Kidney (tissue), 14 donors: Measurements from ENCODE around the gene NCOA1. TPM values are rescaled to one million over a fixed set of nuclear protein-coding genes. Genes with fewer than 3 reads are reported as not detected.

Source experiments
- DNase-seq, 5 donors: peaks; one replicate each; pipeline ENCODE4 v3.0.0-alpha.2; 2013 to 2020
- FAIRE-seq: peaks from 2 replicates; lab custom pipeline; 2012; peaks lifted over from hg19 to GRCh38; lab: Jason Lieb, UNC
- H3K27ac ChIP-seq, 2 donors: one replicate each; pipeline ENCODE4 v1.7.0; 2013; ENCODE audit warnings: low read depth in 2 of 2, low read length in 2 of 2, inconsistent platforms in 1 of 2
- H3K27me3 ChIP-seq: one replicate; pipeline ENCODE4 v1.7.1; 2013; ENCODE audit warnings: low read length, inconsistent platforms; ENCODE audit not compliant: control insufficient read depth, insufficient read depth
- H3K36me3 ChIP-seq, 3 donors: one replicate each; pipeline versions ENCODE4 v1.7.0 to v1.7.1; 2013; ENCODE audit warnings: low read length in 3 of 3, control low read depth in 1 of 3, inconsistent platforms in 1 of 3; ENCODE audit not compliant: insufficient read depth in 3 of 3, control insufficient read depth in 2 of 3
- H3K4me1 ChIP-seq, 3 donors: one replicate each; pipeline versions ENCODE4 v1.7.0 to v1.7.1; 2013; ENCODE audit warnings: low read length in 3 of 3, inconsistent platforms in 1 of 3, low read depth in 1 of 3; ENCODE audit not compliant: control insufficient read depth in 2 of 3, insufficient read depth in 2 of 3
- H3K4me3 ChIP-seq, 3 donors: one replicate each; pipeline versions ENCODE4 v1.7.0 to v1.8.1; 2013; ENCODE audit warnings: low read length in 3 of 3, control low read depth in 1 of 3, inconsistent platforms in 1 of 3
- H3K9ac ChIP-seq, 3 donors: one replicate each; pipeline versions ENCODE4 v1.7.0 to v1.7.1; 2013; ENCODE audit warnings: low read length in 3 of 3, control low read depth in 1 of 3, inconsistent platforms in 1 of 3
- H3K9me3 ChIP-seq, 3 donors: one replicate each; pipeline versions ENCODE4 v1.7.0 to v1.7.1; 2013; ENCODE audit warnings: low read length in 3 of 3, control low read depth in 1 of 3, inconsistent platforms in 1 of 3; ENCODE audit not compliant: control insufficient read depth in 2 of 3, insufficient read depth in 1 of 3
- CTCF ChIP-seq: IDR thresholded peaks from 3 replicates; pipeline ENCODE4 v1.5.1; 2012; ENCODE audit warnings: mild to moderate bottlenecking, moderate library complexity, borderline replicate concordance; ENCODE audit not compliant: insufficient read depth; ENCODE audit errors: extremely low read depth
- intact Hi-C: fragments of 100-400 bp; cut with DNase I; formaldehyde crosslinking; loops from one replicate; pipeline ENCODE4 v1.11.1; 2022
- polyA plus RNA-seq: library from polyadenylated mRNA; stranded (reverse); fragments of 350-450 nt; fragmentation: Illumina TruSeq; extraction: RNeasy Lipid Tissue Mini Kit (QIAGEN cat#74804); gene quantifications from one replicate; pipeline ENCODE4 v1.2.3, GENCODE V29; 2014; ENCODE audit warnings: low read depth, low replicate concordance; ENCODE audit not compliant: insufficient read depth
- total RNA-seq: library from RNA; stranded (reverse); fragmentation: NEBNext Ultra II Directional; extraction: Animal tissue kit (Norgen Biotek cat#: 25700); gene quantifications from one replicate; pipeline ENCODE4 v1.2.1, GENCODE V29; 2021
- donor health status: control.
- donor health status: control.
- donor health status: control.
- donor health status: control.
- donor health status: control.
- donor health status: DM: yes; HTN: yes; CAD: no.
- donor health status: Normal renal cell carcinoma (clear cell type).

NCOA1 gene
- total and polyA plus RNA-seq, 2 donors from 2014 or later: 11.6 to 41.5 TPM

GRCh38 chr2:24520175-24520574 is 29.1 kb downstream of the NCOA1 start:
- no peak for TF ChIP-seq CTCF
- H3K4me3 ChIP-seq: no peak overlapping the region
- intact Hi-C loops: no loop called here
- H3K27ac ChIP-seq: no peak overlapping the region
- H3K27me3 ChIP-seq: no peaks in the 10 kb centered on the region
- no peak overlapping the region for H3K9ac ChIP-seq
- FAIRE-seq (no peak), DNase-seq (no peak)
- H3K9me3 ChIP-seq: no peaks in the 10 kb centered on the region
- H3K4me1 ChIP-seq: peaks cover 0 to 3% (median 0%) of the 10 kb centered on the region in 3 donors
- no peaks in the 10 kb centered on the region for H3K36me3 ChIP-seq

DNA sequence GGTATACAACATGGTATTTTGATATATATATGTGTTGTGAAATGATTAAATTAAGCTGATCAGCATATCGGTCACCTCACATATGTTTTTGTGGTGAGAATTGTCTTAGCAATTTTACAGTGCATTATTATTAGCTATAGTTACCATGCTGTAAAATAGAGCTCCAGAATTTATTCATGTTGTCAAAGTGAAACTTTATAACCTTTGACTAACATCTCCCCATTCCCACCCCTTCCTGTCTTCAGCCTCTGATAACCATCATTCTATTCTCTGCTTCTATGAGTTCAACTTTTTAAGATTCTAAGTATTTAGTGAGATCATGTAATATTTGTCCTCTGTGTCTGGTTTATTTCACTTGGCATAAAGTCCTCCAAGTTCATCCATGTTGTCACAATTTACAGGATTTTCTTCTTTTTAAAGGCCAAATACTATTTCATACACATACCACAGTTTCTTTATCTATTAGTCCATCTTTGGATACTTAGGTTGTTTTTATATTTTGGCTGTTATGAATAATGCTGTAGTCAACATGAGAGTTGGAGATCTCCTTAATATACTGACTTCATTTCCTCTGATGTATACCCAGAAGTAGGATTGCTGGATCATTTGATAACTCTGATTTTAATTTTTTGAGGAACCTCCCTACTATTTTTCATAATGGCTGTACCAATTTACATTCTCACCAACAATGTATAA is 30.3 kb downstream of the NCOA1 start:
- no peaks in the 10 kb centered on the region for H3K27me3 ChIP-seq
- H3K9me3 ChIP-seq: no peaks in the 10 kb centered on the region
- no peak for TF ChIP-seq CTCF
- no peak overlapping the region for H3K27ac ChIP-seq
- DNase-seq (no peak), FAIRE-seq (no peak)
- peaks cover 0 to 3% (median 0%) of the 10 kb centered on the region in 3 donors for H3K4me1 ChIP-seq
- no peaks in the 10 kb centered on the region for H3K36me3 ChIP-seq
- H3K9ac ChIP-seq: no peak overlapping the region
- intact Hi-C loops: no loop called here
- no peak overlapping the region for H3K4me3 ChIP-seq

GRCh38 chr2:24521975-24522639 is 31.1 kb downstream of the NCOA1 start:
- no peak overlapping the region for H3K4me3 ChIP-seq
- no peak overlapping the region for H3K27ac ChIP-seq
- H3K9me3 ChIP-seq: no peaks in the 10 kb centered on the region
- intact Hi-C loops: no loop called here
- TF ChIP-seq CTCF: no peak
- no peaks in the 10 kb centered on the region for H3K36me3 ChIP-seq
- H3K9ac ChIP-seq: no peak overlapping the region
- FAIRE-seq: no peak
- peaks cover 0 to 3% (median 0%) of the 10 kb centered on the region in 3 donors for H3K4me1 ChIP-seq
- DNase-seq: no peak
- H3K27me3 ChIP-seq: no peaks in the 10 kb centered on the region
